IMR-90 (cell line): ENCODE measurements around the gene SP7. TPM values are rescaled to one million over a fixed set of nuclear protein-coding genes. Genes with fewer than 3 reads are reported as not detected.
"Not testable (repeated sequence)": the region's sequence is repeated elsewhere in the genome, so short reads cannot be mapped to it uniquely, and the experiment has no call there.

Source experiments
- ATAC-seq: fragments of 200-7000 bp; cut with Tn5 transposase; 2 replicates; pipeline ENCODE4 v1.9.1; 2020; ENCODE audit warnings: low read depth, mild to moderate bottlenecking, moderate library complexity
- BruUV-seq: library from RNA; stranded (reverse); fragments of 400-500 nt; replicated peaks from 2 replicates; lab custom pipeline; 2021; lab: Mats Ljungman, UMichigan
- CTCF ChIA-PET: fragments of 300-600 bp; formaldehyde crosslinking; extraction: SDS; loops from one replicate; lab custom pipeline; 2021; ENCODE audit warnings: antibody characterized with exemption; lab: Yijun Ruan, JAX
- POLR2A ChIA-PET: fragments of 300-600 bp; sonication (Branson Sonifier 250); formaldehyde crosslinking; loops from one replicate; lab custom pipeline; 2022; ENCODE audit warnings: antibody characterized with exemption; ENCODE audit not compliant: unreplicated experiment; lab: Charles Lee
- DNase-seq: peaks from one replicate; pipeline ENCODE4 v3.0.0; 2013
- H2AFZ ChIP-seq: replicated peaks from 2 replicates; pipeline ENCODE3; 2013; ENCODE audit warnings: low read length, mild to moderate bottlenecking; ENCODE audit not compliant: poor library complexity
- H2AK5ac ChIP-seq: 2 replicates; pipeline ENCODE4 v1.6.1; 2013; ENCODE audit warnings: low read depth, low read length, inconsistent platforms
- H2AK9ac ChIP-seq: replicated peaks from 2 replicates; pipeline ENCODE3; 2013; ENCODE audit warnings: mild to moderate bottlenecking, low read depth, low read length, moderate library complexity; ENCODE audit not compliant: poor library complexity
- H2BK120ac ChIP-seq: 2 replicates; pipeline ENCODE4 v1.6.1; 2013; ENCODE audit warnings: low read depth, low read length, inconsistent platforms
- H2BK15ac ChIP-seq: 3 replicates; pipeline ENCODE4 v1.6.1; 2013; ENCODE audit warnings: low read depth, low read length, inconsistent platforms
- H2BK20ac ChIP-seq: 2 replicates; pipeline ENCODE4 v1.6.1; 2013; ENCODE audit warnings: low read depth, mild to moderate bottlenecking, inconsistent platforms, low read length, moderate library complexity
- H2BK5ac ChIP-seq: 2 replicates; pipeline ENCODE4 v1.6.1; 2013; ENCODE audit warnings: mild to moderate bottlenecking, low read depth, low read length, inconsistent platforms; ENCODE audit not compliant: poor library complexity, severe bottlenecking
- H3K14ac ChIP-seq: replicated peaks from 2 replicates; pipeline ENCODE4 v1.6.1; 2013; ENCODE audit warnings: low read depth, low read length, inconsistent platforms
- H3K18ac ChIP-seq: 2 replicates; pipeline ENCODE4 v1.6.1; 2013; ENCODE audit warnings: low read depth, low read length, control low read depth
- H3K23ac ChIP-seq: 2 replicates; pipeline ENCODE4 v1.6.1; 2013; ENCODE audit warnings: low read depth, low read length, inconsistent platforms
- H3K27ac ChIP-seq: 2 replicates; pipeline ENCODE4 v1.5.1; 2013; ENCODE audit warnings: mild to moderate bottlenecking, control low read depth, low read length; ENCODE audit not compliant: insufficient read depth
- H3K27me3 ChIP-seq: 2 replicates; pipeline ENCODE4 v1.6.1; 2013; ENCODE audit warnings: low read length; ENCODE audit not compliant: control insufficient read depth, insufficient read depth
- H3K36me3 ChIP-seq: 2 replicates; pipeline ENCODE4 v1.6.1; 2013; ENCODE audit warnings: low read length, mixed read lengths; ENCODE audit not compliant: control insufficient read depth, insufficient read depth
- H3K4ac ChIP-seq: 2 replicates; pipeline ENCODE4 v1.6.1; 2013; ENCODE audit warnings: low read depth, low read length, inconsistent platforms
- H3K4me1 ChIP-seq: 2 replicates; pipeline ENCODE4 v1.6.1; 2013; ENCODE audit warnings: low read length, mixed read lengths; ENCODE audit not compliant: control insufficient read depth, insufficient read depth
- H3K4me2 ChIP-seq: 2 replicates; pipeline ENCODE4 v1.6.1; 2013; ENCODE audit warnings: low read depth, mild to moderate bottlenecking, control low read depth, low read length, moderate library complexity
- H3K4me3 ChIP-seq: 2 replicates; pipeline ENCODE4 v1.5.1; 2013; ENCODE audit warnings: low read depth, mild to moderate bottlenecking, control low read depth, low read length, moderate library complexity; ENCODE audit not compliant: insufficient read depth
- H3K56ac ChIP-seq: 2 replicates; pipeline ENCODE4 v1.6.1; 2013; ENCODE audit warnings: low read length, inconsistent platforms; ENCODE audit not compliant: insufficient read depth; ENCODE audit errors: extremely low read depth
- H3K79me1 ChIP-seq, 2 experiments: 2 replicates each; pipeline ENCODE4 v1.6.1; 2013; ENCODE audit warnings: low read length in 2 of 2, inconsistent platforms in 1 of 2, low read depth in 1 of 2
- H3K9ac ChIP-seq: 2 replicates; pipeline ENCODE4 v1.6.1; 2013; ENCODE audit warnings: low read depth, low read length, control low read depth
- H3K9me1 ChIP-seq: 2 replicates; pipeline ENCODE4 v1.6.1; 2013; ENCODE audit warnings: low read length, inconsistent platforms; ENCODE audit not compliant: insufficient read depth
- H3K9me3 ChIP-seq: 2 replicates; pipeline ENCODE4 v1.6.1; 2013; ENCODE audit warnings: low read length; ENCODE audit not compliant: control insufficient read depth, insufficient read depth
- H4K20me1 ChIP-seq: 2 replicates; pipeline ENCODE4 v1.6.1; 2013; ENCODE audit warnings: low read length, inconsistent platforms; ENCODE audit not compliant: insufficient read depth
- H4K5ac ChIP-seq: 2 replicates; pipeline ENCODE4 v1.6.1; 2013; ENCODE audit warnings: mild to moderate bottlenecking, low read depth, low read length, control low read depth
- H4K8ac ChIP-seq, 2 experiments: 2 replicates each; pipeline ENCODE4 v1.6.1; 2013; ENCODE audit warnings: low read depth in 2 of 2, low read length in 2 of 2, control low read depth in 1 of 2, inconsistent platforms in 1 of 2
- H4K91ac ChIP-seq: 2 replicates; pipeline ENCODE4 v1.6.1; 2013; ENCODE audit warnings: low read depth, low read length, inconsistent platforms; ENCODE audit not compliant: insufficient read depth
- dilution Hi-C: fragments of 300-500 bp; cut with HindIII; formaldehyde crosslinking; loops from one replicate; pipeline ENCODE4 v1.14.3; 2018; ENCODE audit warnings: low sequenced_read_pairs; ENCODE audit not compliant: unreplicated experiment
- in situ Hi-C: fragments of 300-500 bp; cut with MboI; formaldehyde crosslinking; loops from 3 replicates; pipeline ENCODE4 v1.14.3; 2019; ENCODE audit warnings: low sequenced_read_pairs, inconsistent platforms, mixed read lengths
- intact Hi-C: fragments of 100-400 bp; cut with micrococcal nuclease; formaldehyde crosslinking; loops from 2 replicates; pipeline ENCODE4 v1.10.0; 2022
- polyA plus RNA-seq, 3 experiments: library from polyadenylated mRNA; depleted of rRNA; stranded (reverse); fragments of >200 nt; gene quantifications; 2 replicates each; pipeline ENCODE4 v1.2.3, GENCODE V29; 2012; ENCODE audit warnings: low replicate concordance in 1 of 3
- total RNA-seq: library from RNA; depleted of rRNA; stranded (reverse); fragments of >200 nt; gene quantifications from 2 replicates; pipeline ENCODE4 v1.2.3, GENCODE V29; 2012

The SP7 gene
- total and polyA plus RNA-seq, 2 of the 4 experiments (the other 2 are of a cell fraction), result not detected

GRCh38 chr12:53332339-53332738, 3.8 kb downstream of the SP7 start:
- H3K9me1 ChIP-seq, BruUV-seq, H3K9ac ChIP-seq, H2BK15ac ChIP-seq, H2BK120ac ChIP-seq, H3K4me1 ChIP-seq, H2AK9ac ChIP-seq, H3K4ac ChIP-seq, H3K14ac ChIP-seq, ATAC-seq, dilution Hi-C loops, POLR2A ChIA-PET, H3K4me2 ChIP-seq, H4K91ac ChIP-seq, in situ Hi-C loops, H2BK5ac ChIP-seq, H3K4me3 ChIP-seq, H2BK20ac ChIP-seq, H2AK5ac ChIP-seq, H4K5ac ChIP-seq, H4K20me1 ChIP-seq, H4K8ac ChIP-seq, DNase-seq, H3K9me3 ChIP-seq, H3K23ac ChIP-seq, H3K79me1 ChIP-seq, H3K18ac ChIP-seq, H3K27ac ChIP-seq, intact Hi-C loops, H3K36me3 ChIP-seq, H3K56ac ChIP-seq, H2AFZ ChIP-seq: not testable (repeated sequence)
- CTCF ChIA-PET, result interaction anchor here (1.5 kb wide), 1 partner anchor 13 kb away, joined by 4 read pairs; no protein-coding TSS in a partner anchor
- peaks cover 70% of the 10 kb centered on the region for H3K27me3 ChIP-seq
